ENCODE data around the gene TIMM10B. TPM values are rescaled to one million over a fixed set of nuclear protein-coding genes. Genes with fewer than 3 reads are reported as not detected.

The TIMM10B gene
- 10 to 100 TPM; 36.3 to 38.9 (median 38.3) TPM for polyA plus RNA-seq (ENCODE audit: insufficient read length in 4 of 4)

DNA sequence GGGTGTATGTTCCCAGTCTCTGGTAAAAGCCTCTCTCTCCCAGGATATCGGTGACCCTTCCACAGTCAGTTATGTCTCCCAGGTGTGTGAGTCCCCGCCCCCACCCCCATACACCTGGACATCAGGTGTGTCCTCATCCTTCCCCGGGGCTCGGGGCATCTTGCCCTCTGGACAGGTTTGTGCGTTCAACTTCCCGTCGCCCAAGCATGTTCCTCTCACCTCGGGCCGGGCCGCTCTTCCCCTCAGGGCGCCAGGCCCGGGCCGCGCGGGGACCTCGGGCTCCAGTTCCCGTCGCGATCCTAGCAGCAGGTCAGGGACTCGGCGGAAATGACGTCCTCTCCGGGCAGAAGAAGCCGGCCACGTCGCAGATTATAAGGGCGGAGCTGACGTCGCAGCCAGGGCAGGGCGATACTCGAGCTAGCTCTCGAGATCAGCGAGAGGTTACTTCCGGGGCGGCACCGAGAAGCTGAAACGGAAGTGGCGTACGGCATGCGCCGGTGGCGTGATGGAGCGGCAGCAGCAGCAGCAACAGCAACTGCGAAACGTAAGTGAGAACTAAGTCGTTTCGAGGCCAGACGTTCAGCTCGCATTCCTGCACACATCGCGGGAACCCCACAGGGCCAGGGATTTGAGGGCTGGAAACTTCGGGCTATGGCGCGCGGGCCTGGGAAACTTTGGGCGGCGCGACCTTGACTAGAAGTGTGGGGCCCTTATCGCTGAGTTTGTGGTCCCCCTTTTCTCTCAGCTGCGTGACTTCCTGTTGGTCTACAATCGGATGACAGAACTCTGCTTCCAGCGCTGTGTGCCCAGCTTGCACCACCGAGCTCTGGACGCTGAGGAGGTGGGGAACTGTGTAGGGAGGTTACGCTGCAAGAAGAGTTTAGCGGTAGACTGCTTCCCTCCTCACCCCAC lies at the start of gene TIMM10B, which contains the start of gene ARFIP2:
TIMM10B (plus strand) TSS at position 490 of the 912 bp plus-strand sequence; CDS start at position 506, 16 bp downstream.
ARFIP2 (minus strand) TSS at position 320 of the 912 bp plus-strand sequence. CDS start 910 bp downstream, outside the sequence.
- peak; percentile 89 to 96 (median 92) for DNase-seq (ENCODE audit: low read depth in 4 of 4, low spot score in 2 of 4)

DNA sequence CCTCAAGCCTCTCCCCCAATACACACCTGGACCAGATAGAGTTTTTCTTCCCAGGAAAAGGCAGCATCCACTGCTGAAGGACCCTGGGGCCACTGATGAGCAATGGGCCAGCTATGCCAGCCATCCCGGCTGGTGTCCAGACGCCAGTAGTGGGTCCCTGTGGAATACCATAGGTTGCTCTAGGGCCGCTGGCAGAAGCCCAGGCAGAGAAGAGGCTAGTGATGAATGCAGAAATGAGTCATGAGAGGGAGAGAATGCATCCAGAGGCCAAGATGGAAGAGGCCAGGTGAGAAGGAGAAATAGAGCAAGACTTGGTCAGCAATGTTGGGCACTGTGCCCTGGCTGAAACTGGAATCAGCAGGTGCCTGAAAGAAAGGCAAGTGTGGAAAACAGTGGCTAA lies 49.4 kb upstream of the TIMM10B start:
- DNase-seq (ENCODE audit: low read depth in 4 of 4, low spot score in 2 of 4), result no peak

DNA sequence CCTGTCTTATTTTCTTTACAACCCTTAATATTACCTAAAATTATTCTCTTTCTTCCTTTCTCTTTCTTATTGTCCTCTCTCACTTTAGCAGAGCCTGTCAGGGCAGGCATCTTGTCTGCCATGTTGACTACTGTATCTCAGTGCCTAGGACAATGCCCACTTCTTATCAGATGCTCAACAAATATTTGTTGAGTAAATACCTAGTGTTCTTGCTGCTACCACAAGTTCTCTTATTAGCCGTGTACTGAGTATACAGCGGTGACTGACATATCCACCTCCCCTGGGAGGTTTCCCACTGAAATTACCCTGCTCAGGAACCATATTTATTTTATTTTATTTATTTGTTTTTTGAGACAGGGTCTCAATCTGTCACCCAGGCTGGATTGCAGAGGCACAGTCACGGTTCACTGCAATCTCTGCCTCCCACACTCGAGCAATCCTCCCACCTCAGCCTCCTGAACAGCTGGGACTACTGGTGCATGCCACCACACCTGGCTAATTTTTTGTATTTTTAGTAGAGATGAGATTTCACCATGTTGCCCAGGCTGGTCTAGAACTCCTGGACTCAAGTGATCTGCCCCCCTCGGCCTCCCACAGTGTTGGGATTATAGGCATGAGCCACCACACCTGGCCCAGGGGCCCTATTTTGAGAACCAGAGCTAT lies 47.2 kb upstream of the TIMM10B start:
- DNase-seq (ENCODE audit: low read depth in 4 of 4, low spot score in 2 of 4), result no peak

- DNase-seq (ENCODE audit: low read depth in 4 of 4, low spot score in 2 of 4), result no peak
Measured at GRCh38 chr11:6437423-6437822, 43.9 kb upstream of the TIMM10B start.

GRCh38 chr11:6437993-6438392 lies 43.3 kb upstream of the TIMM10B start:
- DNase-seq (ENCODE audit: low read depth in 4 of 4, low spot score in 2 of 4), result no peak

- peak in 1 of 4 donors; percentile 25 for DNase-seq (ENCODE audit: low read depth in 4 of 4, low spot score in 2 of 4)
Measured at GRCh38 chr11:6438979-6439571, 42.2 kb upstream of the TIMM10B start.

DNA sequence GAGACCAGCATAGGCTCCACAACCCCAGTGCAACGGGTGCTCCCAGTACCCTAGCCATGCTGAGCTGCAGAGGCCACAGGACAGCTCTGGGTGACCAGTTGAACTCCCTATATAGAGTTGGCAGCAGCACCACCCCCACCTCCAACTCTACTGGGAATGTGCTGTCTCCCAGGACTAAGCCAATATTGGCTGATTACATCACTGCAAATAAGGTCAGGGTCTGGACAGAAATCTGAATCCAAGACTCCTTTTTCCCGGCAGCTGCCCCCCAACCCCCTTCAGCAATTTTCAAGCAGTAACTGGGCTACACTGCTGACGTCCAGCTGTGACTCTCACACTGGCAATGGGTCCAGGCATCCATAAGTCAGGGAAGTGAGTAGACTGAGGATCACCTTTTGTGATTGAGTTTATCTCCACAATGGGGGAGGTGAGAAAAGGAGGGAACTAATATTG lies 40.4 kb upstream of the TIMM10B start, which contains the start of gene HPX:
HPX (minus strand) TSS at position 82 of the 453 bp plus-strand sequence; CDS start at position 58, 24 bp downstream.
- no peak for DNase-seq (ENCODE audit: low read depth in 4 of 4, low spot score in 2 of 4)

GRCh38 chr11:6442441-6442840 lies 38.9 kb upstream of the TIMM10B start:
- no peak for DNase-seq (ENCODE audit: low read depth in 4 of 4, low spot score in 2 of 4)

DNA sequence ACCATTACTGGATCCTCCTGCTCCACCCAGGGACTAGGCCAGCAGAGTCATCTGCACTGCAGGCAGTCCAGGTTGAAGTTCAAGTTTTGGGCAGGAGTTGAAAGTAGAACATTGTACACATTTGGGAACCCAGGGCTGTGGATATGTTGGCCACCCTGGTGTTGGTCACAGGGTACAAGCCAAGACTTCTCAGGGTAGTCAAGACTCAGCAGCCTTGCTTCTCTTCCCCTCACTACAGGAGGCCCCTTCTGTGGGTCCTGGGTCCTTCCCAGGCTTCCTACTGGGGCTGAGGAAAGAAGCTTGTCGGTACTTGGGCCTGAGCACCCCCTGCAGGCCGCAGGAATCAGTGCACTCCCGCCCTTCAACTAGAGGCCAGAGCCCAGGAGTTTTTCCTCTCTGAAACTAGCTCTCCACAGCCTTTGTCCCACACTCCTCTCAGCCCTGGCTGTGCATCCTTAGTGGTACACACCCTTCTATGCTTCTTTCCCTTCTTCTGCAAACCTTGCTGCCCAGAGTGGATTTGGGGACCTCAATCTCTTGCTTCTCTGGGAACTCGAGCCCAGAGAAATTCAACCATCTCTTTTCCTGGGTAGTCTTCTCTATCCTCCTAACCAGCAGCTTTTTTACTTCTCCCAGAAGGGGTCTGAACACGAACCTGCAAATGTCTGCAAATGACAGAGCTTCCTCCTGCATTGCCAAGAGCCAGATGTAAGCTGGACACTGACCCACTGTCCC lies 37.9 kb upstream of the TIMM10B start:
- DNase-seq (ENCODE audit: low read depth in 4 of 4, low spot score in 2 of 4), result no peak

DNA sequence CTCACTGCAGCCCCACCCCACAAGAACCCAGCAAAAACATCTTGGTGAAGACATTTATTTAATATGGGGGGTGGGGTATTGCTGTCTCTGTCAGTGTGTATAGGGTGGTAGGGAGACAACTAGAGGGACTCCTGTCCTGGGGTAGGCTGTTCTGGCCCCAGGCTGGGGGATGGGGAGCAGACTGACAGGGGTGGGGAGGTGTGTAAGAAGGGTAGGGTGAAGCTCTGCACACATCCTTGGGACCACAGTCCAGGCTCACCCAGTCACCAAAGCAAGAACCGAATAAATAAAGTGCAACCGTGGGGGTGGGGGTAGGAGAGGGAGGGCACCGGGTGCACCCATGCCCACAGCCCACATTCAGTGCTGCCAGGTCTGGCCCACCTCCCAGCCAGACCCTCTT lies 32.7 kb upstream of the TIMM10B start:
- DNase-seq (ENCODE audit: low read depth in 4 of 4, low spot score in 2 of 4), result no peak

DNA sequence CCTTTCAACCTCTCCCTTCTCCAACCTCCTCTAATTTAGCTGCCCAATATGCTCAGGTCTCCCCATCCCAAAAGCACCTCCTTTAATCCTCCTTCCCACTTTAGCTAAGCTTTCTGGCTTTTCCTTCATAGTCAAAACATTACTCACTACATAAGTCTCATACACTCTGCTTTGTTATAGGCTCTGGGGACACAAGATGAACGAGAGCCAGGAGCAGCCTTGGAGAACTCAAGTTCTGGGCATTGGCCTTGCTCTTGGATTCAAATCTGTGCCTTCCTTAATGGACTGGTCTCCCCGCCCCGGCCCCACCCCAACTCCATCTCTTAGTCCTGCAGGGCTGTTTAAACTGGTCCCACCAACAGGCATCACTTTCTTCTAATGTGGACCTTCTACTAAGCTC lies 29.1 kb upstream of the TIMM10B start:
- DNase-seq (ENCODE audit: low read depth in 4 of 4, low spot score in 2 of 4), result no peak

GRCh38 chr11:6453152-6453551 lies 28.1 kb upstream of the TIMM10B start:
- no peak for DNase-seq (ENCODE audit: low read depth in 4 of 4, low spot score in 2 of 4)

DNA sequence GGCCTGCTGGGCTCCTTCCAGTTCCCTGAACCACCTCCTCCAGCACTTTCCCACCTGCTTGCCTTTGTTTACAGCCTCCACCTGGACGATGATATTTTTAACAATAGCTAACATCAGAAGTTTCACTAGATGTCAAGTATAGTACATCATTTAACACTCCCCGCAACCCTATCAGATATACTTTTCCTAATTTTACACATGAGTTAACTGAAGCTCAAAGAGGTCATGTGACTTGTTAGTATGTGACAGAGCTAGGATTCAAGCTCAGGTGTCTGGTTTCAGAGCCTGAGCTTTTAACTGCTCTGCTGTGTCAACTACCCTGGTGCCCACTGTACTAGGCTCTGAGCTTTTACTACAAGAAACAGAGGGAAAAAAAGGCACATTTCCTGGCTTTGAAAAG lies 26.2 kb upstream of the TIMM10B start:
- peak in 1 of 4 donors; percentile 25 for DNase-seq (ENCODE audit: low read depth in 4 of 4, low spot score in 2 of 4)

DNA sequence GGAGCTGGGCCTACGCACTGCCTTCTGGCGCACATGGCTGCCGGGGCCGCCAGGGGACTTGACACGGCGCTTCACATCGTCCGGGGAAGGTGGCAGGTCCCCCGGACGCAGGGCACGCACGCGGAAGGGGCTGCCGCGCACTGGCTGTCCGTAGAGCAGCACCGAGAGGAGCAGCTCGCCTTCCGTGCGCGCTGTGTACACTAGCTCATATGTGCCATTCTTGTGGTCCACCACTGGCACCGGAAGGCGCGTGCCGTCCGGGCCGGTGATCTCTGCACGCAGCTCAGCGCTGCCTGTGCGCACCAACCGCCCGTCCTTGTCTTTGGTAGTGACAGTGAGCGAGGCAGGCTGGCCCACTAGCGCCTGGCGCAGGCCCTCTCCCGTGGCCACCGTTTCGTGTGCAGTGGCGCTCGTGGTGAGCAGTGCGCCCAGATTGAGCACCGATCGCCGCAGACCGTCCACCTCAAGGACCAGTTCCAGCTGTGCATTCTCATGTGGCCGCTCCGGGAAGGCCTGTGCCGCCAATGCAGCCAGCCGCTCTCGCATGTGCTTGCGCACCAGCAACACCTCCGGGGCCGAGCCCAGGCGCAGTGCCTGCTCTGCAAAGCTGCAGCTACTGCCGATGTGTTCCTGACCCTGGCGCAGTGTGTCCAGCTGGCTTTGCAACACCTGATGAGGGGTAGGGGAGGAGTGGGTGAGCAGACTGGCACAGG lies 24.8 kb upstream of the TIMM10B start:
- no peak for DNase-seq (ENCODE audit: low read depth in 4 of 4, low spot score in 2 of 4)

GRCh38 chr11:6457581-6458320 lies 23.6 kb upstream of the TIMM10B start:
- DNase-seq (ENCODE audit: low read depth in 4 of 4, low spot score in 2 of 4), result no peak

DNA sequence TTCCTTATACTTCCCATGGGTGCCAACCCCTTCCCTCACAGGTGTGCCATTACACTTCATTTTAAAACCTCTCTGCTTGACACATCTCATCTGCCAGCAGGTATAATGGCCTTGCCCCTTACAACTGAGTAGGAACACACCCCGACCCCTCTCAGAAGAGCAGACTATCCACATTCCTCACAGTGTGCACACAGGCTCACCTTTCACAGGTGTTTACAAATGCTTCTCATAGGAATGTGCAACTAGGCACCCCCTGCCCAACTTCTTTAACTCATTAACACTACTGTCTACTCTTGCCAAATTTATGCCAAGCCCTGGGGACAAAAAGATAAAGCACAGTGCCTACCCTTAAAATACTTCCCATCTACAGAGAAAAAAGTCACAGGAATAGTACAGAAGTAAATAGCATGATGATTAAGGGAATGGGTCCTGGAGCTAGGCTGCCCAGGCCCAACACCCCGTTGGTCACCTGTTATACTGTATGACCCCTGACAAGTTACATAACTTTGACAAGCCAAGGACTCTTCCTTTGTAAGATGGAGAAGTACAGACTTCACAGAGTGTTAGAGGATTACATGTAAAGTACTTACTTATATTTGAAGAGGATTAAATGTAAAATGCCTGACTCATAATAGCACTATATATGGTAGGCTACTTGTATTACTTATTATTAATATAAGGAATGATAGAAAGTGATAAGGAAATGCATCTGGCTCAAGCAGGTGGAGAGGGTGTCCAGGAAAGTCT lies 22.8 kb upstream of the TIMM10B start:
- no peak for DNase-seq (ENCODE audit: low read depth in 4 of 4, low spot score in 2 of 4)

DNA sequence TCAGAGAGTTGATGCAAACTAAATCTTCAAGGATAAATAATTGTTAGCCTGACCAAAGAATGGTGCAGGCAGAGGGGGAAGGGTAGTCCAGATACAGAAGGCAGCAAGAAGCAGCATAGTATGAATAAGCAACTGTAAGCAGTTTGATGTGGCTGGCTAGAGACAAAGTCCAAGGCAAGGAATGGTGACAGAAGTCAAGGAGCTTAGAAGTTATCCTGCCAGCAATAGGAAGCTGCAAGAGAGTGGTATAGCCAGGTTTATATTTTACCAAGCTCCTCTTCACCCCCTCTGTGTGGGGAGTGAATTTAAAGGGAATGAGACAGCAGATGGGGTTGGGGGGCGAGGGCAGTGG lies 22.2 kb upstream of the TIMM10B start:
- no peak for DNase-seq (ENCODE audit: low read depth in 4 of 4, low spot score in 2 of 4)

All from left renal cortex interstitium (tissue), 4 donors.